NCI-H2081 (cell line): ENCODE data around the gene SLC35A4.
"Not testable (repeated sequence)": the region's sequence is repeated elsewhere in the genome, so short reads cannot be mapped to it uniquely, and the experiment has no call there.

Experiments
- DNase-seq, 2 experiments: peaks; one replicate each; lab custom pipeline; 2025; lab: John Stamatoyannopoulos, UW

SLC35A4 gene

DNA sequence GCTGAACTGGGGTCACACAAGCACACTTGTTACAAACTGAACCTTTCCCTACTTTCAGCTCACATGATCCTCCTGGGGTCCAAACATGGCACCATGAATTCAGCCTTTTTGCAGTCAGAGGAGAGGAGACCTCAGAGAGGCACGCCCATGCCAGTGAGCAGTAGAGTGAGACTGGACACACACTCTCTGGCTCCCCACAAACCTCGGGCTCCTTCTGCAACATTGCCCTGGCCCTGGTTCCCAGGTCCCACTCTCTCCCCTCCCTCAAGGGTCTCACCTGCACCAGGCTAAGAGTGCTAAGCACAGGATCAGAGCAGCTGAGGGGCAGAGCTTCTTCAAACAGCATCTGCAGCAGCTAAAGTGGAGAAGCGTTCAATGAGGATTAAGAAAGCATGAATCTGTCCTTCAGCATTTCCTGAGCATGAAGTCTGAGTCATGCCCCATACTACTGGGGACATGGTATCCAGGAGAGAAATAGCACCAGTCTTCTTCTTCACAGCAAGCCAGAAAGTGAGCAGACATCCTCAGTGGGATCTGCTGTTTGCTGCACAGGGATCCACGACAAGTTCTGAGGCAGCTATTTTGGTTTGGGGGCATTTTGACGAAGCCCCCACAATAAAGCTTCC lies 27.2 kb downstream of the SLC35A4 start:
- no peak for DNase-seq

DNA sequence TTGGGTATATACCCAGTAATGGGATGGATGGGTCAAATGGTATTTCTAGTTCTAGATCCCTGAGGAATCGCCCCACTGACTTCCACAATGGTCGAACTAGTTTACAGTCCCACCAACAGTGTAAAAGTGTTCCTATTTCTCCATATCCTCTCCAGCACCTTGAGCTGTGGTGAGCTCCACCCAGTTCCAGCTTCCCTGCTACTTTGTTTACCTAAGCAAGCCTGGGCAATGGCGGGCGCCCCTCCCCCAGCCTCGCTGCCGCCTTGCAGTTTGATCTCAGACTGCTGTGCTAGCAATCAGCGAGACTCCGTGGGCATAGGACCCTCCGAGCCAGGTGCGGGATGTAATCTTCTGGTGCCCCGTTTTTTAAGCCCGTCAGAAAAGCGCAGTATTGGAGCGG lies 28.4 kb downstream of the SLC35A4 start:
- DNase-seq = not testable (repeated sequence)

DNA sequence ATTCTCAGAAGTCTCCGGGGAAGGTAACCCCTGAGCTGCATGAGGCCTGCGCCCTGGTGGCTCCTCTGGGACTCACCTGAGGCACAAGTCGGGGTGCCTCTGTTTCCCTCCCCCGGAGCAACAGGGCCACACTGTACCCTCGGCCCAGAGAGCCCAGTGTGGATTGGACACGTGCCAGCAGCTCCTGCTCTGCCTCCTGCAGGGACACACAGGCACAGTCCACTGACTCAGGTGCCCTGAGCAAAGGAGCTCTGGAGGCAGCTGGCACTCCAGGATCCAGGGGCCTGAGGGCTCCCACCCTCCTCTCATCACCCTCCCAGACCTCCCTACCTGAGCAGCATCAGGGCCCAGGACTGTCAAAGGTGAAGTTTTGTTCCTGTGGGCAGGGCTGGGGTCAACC lies 29.5 kb downstream of the SLC35A4 start:
- no peak for DNase-seq

DNA sequence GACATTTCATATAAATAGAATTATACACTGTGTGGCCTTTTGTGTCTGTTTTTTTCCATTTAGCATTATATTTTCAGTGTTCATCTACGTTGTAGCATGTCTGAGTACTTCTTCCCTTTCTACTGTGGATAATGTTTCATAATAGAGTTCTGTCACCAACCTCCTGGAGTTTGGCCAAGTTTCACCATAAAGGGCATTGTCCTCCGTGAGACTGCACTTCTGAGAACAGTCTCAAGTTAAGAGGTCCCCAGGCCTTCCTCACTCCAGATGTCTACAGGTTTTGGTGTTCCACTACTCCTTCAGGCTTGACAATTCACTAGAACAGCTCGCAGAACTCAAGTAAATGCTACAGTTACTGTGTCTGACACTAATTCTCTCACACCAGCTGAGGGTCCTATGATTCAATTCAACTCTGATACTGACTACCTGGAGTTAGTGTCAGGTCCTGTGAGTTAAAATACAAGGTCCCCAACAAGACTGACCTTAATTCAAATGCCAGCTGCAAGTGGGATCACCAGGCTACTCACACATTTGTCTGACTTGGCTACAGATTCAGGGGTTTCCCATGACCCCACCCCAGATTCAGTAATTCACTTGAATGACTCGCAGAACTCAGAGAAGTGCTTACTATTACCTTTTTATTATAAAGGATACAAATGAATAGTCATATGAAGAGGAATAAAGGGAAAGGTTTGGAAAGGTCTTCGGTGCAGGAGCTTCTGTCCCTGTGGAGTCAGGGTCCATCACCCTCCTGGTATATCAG lies 31.1 kb downstream of the SLC35A4 start:
- no peak for DNase-seq

DNA sequence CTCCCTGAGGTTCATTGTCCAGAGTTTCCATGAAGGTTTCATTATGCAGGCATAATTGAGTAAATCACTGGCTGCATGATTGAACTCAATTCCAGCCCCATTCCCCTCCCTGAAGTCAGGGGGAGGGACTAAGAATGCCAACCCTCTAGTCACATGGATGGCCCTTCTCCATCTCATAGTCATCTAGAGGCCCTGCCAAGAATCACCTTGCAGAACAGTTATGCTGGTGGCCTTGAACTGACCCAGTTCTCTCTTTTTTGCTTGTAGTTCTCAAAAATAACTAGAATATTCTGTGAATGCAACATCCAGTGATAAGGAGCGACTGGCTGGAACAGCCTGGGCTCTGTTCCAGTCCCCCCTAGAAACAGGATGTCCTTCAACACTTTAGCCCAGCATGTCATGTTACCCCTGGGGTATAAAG lies 31.7 kb downstream of the SLC35A4 start:
- DNase-seq = no peak

DNA sequence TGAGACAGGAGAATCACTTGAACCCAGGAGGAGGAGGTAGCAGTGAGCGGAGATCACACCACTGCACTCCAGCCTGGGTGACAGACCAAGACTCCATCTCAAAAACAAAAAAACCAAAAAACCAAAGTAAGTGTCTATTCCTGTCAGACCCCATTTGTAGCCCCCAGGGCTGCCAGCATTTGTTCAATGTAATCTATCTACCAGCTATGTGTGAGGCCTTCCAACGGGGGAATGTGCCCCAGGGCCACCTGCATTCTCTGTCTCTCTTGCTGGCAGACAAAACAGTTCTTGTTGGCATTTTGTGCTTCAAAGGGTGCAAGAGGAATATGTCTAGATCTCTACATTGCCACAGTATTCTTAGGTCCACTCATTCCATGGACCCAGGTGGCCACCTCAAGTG lies 34.2 kb downstream of the SLC35A4 start:
- no peak for DNase-seq

DNA sequence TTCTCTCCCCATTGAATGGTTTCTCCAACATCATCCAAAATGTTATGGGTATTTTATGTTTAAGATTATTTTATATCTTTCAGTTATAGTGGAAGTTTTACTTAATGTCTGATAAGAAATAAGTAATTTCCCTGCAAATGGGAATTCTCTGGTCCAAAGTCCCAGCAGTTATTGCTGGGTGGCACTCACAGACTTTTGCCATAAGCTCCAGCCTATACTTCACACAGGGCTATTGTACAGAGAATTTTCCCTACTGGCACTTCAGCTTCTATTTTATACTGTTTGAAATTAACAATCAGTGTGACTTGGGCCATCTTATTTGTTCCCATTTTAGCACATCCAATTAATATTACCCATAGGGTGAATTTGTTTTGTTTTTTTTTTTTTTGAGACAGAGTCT lies 35.5 kb downstream of the SLC35A4 start:
- DNase-seq = no peak

DNA sequence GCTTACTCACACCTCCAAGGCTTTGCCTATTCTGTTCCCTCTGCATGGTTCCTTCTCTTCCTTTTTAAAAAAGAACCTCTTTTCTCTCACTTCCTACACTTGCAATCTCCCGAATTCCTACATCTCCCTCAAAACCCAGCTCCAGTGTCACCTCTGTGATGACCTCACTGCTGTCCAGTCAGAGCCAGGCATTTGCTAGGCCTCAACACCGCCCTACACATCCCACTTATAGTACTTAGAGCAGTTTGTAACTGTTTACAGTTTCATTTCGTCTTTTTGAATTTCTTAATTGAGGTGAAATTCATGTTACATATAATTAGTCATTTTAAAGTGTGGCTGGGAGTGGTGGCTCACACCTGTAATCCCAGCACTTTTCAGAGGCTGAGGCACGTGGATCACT lies 37.5 kb downstream of the SLC35A4 start:
- no peak for DNase-seq

DNA sequence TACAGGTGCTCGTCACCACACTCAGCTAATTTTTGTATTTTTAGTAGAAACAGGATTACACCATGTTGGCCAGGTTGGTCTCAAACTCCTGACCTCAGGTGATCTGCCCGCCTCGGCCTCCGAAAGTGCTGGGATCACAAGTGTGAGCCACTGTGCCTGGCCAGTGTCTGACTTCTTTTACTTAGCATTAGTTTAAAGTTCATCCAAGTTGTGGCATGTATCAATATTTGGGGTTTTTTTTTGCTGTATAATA lies 38.7 kb downstream of the SLC35A4 start:
- DNase-seq = not testable (repeated sequence)

DNA sequence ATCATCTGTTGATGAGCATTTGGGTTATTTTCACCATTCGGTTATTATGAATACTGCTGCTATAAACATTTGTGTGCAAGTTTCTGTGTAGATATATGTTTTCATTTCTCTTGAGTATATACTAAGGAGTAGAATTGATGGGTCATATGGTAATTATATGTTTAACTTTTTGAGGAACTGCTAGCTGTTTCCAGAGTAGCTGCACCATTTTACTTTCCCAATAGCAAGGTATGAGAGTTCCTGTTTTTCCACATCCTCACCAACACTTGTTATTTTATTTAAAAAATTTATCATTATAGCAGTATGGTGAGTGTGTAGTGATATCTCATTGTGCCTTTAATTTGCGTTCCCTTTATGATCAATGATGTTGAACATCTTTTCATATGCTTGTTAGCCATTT lies 39.1 kb downstream of the SLC35A4 start:
- no peak for DNase-seq

DNA sequence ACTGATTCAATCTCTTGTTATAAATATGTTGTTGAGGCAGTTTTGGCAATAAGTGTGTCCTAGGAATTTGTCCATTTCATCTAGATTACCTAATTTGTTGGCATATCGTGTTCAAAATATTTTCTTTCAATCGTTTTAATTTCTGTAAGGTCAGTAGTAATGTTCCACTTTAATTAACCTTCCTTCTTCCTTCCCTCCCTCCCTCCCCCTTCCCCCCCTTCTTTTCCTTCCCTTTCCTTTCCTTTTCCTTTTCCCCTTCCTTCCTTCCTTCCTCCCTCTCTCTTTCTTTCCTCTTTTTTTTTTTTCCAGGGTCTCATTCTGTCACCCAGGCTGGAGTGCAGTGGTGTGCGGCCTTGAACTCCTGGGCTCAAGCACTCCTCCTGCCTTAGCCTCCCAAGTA lies 41.3 kb downstream of the SLC35A4 start:
- DNase-seq = no peak

DNA sequence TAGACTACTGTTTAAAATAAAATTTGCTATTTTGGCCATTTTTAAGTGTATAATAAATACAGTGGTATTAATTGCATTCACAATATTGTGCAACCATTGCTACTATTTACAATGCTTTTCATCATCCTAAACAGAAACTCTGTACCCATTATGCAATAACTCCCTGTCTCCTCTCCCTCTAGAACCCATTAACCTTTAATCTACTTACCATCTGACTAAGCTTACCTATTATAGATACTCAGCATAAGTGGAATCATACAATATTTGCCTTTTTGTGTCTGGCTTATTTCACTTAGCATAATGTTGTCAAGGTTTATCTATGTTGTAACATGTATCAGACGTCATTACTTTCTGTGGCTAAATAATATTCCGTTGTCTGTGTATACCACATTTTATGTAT lies 42.4 kb downstream of the SLC35A4 start:
- DNase-seq = no peak

DNA sequence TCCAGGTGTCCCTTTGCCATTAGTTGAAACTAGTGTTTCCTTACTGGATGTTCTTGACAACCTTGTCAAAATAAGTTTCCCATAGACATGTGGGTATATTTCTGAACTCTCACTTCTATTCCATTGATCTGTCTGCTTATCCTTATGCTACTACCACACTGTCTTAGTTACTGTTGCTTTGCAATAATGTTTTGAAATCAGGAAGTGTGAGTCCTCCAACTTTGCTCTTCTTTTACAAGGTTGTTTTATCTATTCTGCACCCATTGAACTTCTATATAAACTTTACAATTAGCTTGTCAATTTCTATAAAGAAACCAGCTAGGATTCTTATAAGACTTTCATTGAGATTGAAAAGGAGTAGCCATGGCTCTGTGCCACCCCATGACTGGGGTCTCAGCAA lies 44.1 kb downstream of the SLC35A4 start:
- DNase-seq = no peak

DNA sequence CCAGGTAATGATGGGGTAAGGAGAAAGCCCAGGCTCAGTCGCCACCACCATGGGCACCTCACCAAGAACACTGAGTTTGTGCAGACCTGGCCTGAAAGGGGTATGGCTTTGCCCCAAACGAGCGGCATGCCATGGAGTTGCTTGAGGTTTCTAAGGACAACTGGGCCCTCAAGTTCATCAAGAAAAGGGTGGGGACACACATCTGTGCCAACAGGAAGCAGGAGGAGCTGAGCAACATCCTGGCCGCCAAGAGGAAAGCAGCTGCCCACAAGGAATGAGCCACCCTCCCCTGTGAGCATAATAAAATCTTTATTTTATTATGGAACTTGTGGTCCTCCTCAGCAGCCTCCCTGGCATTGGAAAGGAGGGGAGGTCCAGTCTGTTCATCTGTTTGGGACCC lies 44.5 kb downstream of the SLC35A4 start:
- no peak for DNase-seq

DNA sequence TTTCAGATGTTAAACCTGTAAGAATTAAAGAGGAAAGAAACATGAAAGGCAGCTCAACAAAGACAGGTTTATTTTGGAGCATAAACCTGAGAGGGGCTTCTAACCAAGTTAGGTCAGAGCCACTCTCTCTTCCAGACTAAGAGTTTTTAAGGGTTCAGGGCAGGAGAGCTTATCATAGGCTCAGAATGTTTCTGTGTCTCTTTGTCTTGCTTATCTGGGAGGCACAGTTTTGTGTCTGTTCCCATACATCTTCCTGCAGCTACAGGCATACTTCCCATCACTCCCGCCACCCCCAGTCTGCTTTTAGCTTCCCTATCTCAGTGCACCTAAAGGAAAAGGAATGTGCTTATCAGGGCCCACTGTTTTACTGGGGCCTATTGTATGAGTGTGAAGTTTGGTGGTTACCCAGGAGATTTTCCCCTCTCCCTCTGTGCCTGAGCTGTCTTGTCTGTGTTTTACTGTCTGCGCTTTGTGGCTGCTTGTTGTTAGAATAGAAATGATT lies 46.4 kb downstream of the SLC35A4 start:
- no peak for DNase-seq
